Measurements from ENCODE around the gene CAB39L. TPM values are rescaled to one million over a fixed set of nuclear protein-coding genes. Genes with fewer than 3 reads are reported as not detected.

Gene CAB39L
- total and polyA plus RNA-seq, 9 of the 15 experiments (the other 6 are each of a cell fraction or from before 2014, with no cell fraction given), result 1.1 to 4.2 (median 2.6) TPM

DNA sequence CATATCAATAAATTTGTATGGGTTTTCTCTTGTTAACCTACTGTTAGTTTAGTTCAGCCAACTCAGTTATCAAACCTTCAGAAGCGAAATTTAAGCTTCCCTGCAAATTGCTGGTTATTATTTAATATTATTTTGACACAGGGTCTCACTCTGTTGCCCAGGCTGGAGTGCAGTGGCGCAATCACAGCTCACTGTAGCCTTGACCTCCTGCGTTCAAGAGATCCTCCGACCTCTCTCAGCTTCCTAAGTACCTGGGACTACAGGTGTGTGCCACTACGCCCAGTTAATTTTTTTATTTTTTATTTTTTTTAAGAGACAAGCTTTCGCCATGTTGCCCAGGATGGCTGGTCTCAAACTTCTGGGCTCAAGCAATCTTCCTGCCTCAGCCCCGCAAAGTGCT lies 6.2 kb downstream of the CAB39L start:
- no peak for TF ChIP-seq ZNF3 (CRISPR knock-in tag; IDR thresholded peaks at IDR 0.05)
- TF ChIP-seq, protein P1, sequence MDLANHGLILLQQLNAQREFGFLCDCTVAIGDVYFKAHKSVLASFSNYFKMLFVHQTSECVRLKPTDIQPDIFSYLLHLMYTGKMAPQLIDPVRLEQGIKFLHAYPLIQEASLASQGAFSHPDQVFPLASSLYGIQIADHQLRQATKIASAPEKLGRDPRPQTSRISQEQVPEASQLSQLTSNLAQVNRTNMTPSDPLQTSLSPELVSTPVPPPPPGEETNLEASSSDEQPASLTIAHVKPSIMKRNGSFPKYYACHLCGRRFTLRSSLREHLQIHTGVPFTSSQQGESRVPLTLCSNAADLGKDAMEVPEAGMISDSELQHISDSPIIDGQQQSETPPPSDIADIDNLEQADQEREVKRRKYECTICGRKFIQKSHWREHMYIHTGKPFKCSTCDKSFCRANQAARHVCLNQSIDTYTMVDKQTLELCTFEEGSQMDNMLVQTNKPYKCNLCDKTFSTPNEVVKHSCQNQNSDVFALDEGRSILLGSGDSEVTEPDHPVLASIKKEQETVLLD (IDR thresholded peaks at IDR 0.05), result no peak
- no peak for TF ChIP-seq ERF (CRISPR knock-in tag; IDR thresholded peaks at IDR 0.05)
- TF ChIP-seq PTTG1 (tag; IDR thresholded peaks at IDR 0.05; ENCODE audit: low read depth), result no peak
- no peak for TF ChIP-seq KLF13 (tag; IDR thresholded peaks at IDR 0.05; ENCODE audit: borderline replicate concordance, low read depth)
- TF ChIP-seq RBM15 (IDR thresholded peaks at IDR 0.05; ENCODE audit: insufficient read depth, low read length), result no peak
- no peak for TF ChIP-seq CREBBP (IDR thresholded peaks at IDR 0.05; ENCODE audit: low read depth, low read length)
- no peak for TF ChIP-seq BRD9 (IDR thresholded peaks at IDR 0.05; ENCODE audit: low read depth, partially characterized antibody)
- no peak for TF ChIP-seq KHSRP (IDR thresholded peaks at IDR 0.05)
- TF ChIP-seq, protein P2, sequence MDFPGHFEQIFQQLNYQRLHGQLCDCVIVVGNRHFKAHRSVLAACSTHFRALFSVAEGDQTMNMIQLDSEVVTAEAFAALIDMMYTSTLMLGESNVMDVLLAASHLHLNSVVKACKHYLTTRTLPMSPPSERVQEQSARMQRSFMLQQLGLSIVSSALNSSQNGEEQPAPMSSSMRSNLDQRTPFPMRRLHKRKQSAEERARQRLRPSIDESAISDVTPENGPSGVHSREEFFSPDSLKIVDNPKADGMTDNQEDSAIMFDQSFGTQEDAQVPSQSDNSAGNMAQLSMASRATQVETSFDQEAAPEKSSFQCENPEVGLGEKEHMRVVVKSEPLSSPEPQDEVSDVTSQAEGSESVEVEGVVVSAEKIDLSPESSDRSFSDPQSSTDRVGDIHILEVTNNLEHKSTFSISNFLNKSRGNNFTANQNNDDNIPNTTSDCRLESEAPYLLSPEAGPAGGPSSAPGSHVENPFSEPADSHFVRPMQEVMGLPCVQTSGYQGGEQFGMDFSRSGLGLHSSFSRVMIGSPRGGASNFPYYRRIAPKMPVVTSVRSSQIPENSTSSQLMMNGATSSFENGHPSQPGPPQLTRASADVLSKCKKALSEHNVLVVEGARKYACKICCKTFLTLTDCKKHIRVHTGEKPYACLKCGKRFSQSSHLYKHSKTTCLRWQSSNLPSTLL (IDR thresholded peaks at IDR 0.05), result no peak
- no peak for TF ChIP-seq CC2D1A (IDR thresholded peaks at IDR 0.05)
- TF ChIP-seq, protein P3, sequence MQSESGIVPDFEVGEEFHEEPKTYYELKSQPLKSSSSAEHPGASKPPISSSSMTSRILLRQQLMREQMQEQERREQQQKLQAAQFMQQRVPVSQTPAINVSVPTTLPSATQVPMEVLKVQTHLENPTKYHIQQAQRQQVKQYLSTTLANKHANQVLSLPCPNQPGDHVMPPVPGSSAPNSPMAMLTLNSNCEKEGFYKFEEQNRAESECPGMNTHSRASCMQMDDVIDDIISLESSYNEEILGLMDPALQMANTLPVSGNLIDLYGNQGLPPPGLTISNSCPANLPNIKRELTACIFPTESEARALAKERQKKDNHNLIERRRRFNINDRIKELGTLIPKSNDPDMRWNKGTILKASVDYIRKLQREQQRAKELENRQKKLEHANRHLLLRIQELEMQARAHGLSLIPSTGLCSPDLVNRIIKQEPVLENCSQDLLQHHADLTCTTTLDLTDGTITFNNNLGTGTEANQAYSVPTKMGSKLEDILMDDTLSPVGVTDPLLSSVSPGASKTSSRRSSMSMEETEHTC (IDR thresholded peaks at IDR 0.05), result no peak
- TF ChIP-seq CTBP1 (IDR thresholded peaks at IDR 0.05; ENCODE audit: borderline replicate concordance), result no peak
- TF ChIP-seq ZNF134 (CRISPR knock-in tag; conservative IDR thresholded peaks at IDR 0.05), result no peak
- TF ChIP-seq FOSL1 (tag; conservative IDR thresholded peaks at IDR 0.05), result no peak
- TF ChIP-seq ZNF384 (IDR thresholded peaks at IDR 0.05; ENCODE audit: low read depth, low read length), result no peak
- TF ChIP-seq, protein P4, sequence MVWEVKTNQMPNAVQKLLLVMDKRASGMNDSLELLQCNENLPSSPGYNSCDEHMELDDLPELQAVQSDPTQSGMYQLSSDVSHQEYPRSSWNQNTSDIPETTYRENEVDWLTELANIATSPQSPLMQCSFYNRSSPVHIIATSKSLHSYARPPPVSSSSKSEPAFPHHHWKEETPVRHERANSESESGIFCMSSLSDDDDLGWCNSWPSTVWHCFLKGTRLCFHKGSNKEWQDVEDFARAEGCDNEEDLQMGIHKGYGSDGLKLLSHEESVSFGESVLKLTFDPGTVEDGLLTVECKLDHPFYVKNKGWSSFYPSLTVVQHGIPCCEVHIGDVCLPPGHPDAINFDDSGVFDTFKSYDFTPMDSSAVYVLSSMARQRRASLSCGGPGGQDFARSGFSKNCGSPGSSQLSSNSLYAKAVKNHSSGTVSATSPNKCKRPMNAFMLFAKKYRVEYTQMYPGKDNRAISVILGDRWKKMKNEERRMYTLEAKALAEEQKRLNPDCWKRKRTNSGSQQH (CRISPR knock-in tag; IDR thresholded peaks at IDR 0.05), result no peak
- no peak for TF ChIP-seq ILF3 (IDR thresholded peaks at IDR 0.05; ENCODE audit: borderline replicate concordance)
- no peak overlapping the region for H2AFZ ChIP-seq (ENCODE audit: low read depth, low read length)
- no peak for DNase-seq (ENCODE audit: extremely low read depth in 1 of 4, low spot score in 3 of 4)
- no peak overlapping the region for H3K4me3 ChIP-seq
- FAIRE-seq, result no peak
- no peaks in the 10 kb centered on the region for H3K27me3 ChIP-seq (ENCODE audit: control insufficient read depth in 2 of 2, insufficient read depth in 2 of 2, low read length in 2 of 2)
- no peak overlapping the region for H3K27ac ChIP-seq (ENCODE audit: extremely low read depth, low read depth, low read length)
- H3K9me3 ChIP-seq (replicated peaks; ENCODE audit: control insufficient read depth, insufficient read depth, low read depth, low read length), result no peaks in the 10 kb centered on the region
- in situ Hi-C loops (cut with MboI) (loop anchor here (10.0 kb wide), 1 partner anchor 133 kb away; no protein-coding TSS in a partner anchor), intact Hi-C loops (cut with micrococcal nuclease) (loop anchor here (1.0 kb wide), 1 partner anchor 136 kb away; no protein-coding TSS in a partner anchor)
- no peak overlapping the region for H3K4me2 ChIP-seq (ENCODE audit: insufficient read depth, low read length)
- H3K9me1 ChIP-seq (ENCODE audit: control insufficient read depth, insufficient read depth, low read length), result no peaks in the 10 kb centered on the region
- no peaks in the 10 kb centered on the region for H4K20me1 ChIP-seq (replicated peaks; ENCODE audit: control insufficient read depth, insufficient read depth, low read length)
- no peak for ATAC-seq
- no peaks in the 10 kb centered on the region; a peak in 1 of 5 replicates for H3K4me1 ChIP-seq (replicated peaks in 1 of 2; ENCODE audit: control insufficient read depth in 2 of 2, insufficient read depth in 2 of 2, low read length in 2 of 2)
- POLR2A ChIA-PET, result no interaction called here
- BruUV-seq (replicated peaks), result no TSS peak
- WGBS (ENCODE audit: insufficient coverage, low coverage, missing lambda C conversion rate), result 41% methylated on average over 7 of the region's 7 CpGs
- H3K79me2 ChIP-seq (ENCODE audit: control insufficient read depth, insufficient read depth, low read length), result no peaks in the 10 kb centered on the region
- no peak overlapping the region for H3K9ac ChIP-seq (ENCODE audit: insufficient read depth in 1 of 2, low read depth in 2 of 2, low read length in 2 of 2)
- no peaks in the 10 kb centered on the region for H3K36me3 ChIP-seq (ENCODE audit: control insufficient read depth, insufficient read depth, low read length)
- CTCF ChIA-PET (ENCODE audit: low intra/inter-chr PET ratio), result interaction anchor here (2.2 kb wide), 1 partner anchor 137 kb away, joined by 17 read pairs; no protein-coding TSS in a partner anchor

Data from K562 (cell line).